GM12873 (cell line): ENCODE measurements around the gene IDUA.

ENCODE experiments used
- TF ChIP-seq, protein P1 (sequence below): IDR thresholded peaks from 2 replicates; pipeline ENCODE4 v1.5.1; 2012; ENCODE audit warnings: low read depth, mild to moderate bottlenecking, moderate library complexity, low read length, control low read depth; ENCODE audit not compliant: insufficient read depth; ENCODE audit errors: missing control alignments

Gene IDUA

DNA sequence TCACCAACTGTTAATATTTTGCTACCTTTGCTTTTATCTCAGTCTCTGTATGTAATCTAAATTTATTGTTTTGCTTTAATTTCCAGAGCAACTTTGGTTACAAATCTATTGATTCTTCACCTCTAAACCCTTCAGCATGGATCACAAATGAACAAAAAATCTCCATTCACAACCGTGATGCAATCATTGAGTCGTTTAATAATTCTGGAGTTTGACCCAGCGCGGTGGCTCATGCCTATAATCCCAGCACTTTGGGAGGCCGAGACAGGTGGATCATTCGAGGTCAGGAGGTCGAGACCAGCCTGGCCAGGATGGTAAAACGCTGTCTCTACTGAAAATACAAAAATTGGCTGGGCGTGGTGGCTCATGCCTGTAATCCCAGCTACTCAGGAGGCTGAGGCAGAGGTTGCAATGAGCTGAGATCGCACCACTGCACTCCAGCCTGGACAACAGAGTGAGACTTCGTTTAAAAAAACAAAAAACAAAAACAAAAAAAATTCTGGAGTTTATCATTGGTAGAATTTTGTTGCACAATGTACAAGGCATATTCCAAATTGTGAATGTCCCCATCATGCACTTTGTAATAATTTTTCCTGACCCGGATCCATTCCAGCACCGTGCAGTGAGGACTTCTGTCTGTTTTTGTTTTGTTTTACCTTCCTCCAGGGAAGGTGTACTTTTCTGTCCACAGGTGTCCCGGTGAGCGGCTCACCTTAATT lies 2.3 kb upstream of the IDUA start:
- TF ChIP-seq, protein P1, sequence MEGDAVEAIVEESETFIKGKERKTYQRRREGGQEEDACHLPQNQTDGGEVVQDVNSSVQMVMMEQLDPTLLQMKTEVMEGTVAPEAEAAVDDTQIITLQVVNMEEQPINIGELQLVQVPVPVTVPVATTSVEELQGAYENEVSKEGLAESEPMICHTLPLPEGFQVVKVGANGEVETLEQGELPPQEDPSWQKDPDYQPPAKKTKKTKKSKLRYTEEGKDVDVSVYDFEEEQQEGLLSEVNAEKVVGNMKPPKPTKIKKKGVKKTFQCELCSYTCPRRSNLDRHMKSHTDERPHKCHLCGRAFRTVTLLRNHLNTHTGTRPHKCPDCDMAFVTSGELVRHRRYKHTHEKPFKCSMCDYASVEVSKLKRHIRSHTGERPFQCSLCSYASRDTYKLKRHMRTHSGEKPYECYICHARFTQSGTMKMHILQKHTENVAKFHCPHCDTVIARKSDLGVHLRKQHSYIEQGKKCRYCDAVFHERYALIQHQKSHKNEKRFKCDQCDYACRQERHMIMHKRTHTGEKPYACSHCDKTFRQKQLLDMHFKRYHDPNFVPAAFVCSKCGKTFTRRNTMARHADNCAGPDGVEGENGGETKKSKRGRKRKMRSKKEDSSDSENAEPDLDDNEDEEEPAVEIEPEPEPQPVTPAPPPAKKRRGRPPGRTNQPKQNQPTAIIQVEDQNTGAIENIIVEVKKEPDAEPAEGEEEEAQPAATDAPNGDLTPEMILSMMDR = no peak

DNA sequence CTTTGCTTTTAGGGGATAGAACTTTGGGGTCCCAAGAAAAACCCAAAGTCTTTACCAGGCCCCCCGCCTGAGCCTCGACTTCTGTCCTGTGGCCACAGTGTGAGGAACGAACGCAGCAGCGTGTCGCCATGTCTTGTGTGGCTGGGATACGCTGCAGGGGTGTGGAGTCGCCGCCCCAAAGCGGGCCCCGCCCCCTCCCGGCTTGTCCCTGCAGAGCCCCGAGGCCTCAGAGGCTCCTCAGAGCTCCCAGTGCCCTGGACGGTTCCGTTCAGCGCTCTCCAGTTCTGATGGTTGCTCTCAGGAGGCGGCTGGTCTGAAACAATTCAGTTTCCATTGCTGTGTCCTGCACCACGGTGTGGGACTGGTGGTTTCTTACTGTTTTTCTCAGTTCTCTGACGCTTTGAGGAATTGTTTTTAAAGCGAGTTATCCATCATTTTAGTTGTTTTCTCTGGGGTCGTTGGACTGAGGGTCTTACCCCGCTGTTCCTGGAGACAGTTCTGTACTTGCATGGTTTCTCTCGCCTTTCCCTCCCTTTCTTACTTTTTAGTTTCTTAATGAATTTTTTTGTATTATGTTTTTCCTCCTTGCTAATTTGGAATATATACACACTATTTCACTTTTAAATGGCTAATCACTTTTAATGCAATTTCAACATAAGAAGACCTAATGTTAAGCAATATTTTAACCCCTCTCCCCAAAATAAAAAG lies 1.6 kb upstream of the IDUA start:
- TF ChIP-seq, protein P1 = no peak

DNA sequence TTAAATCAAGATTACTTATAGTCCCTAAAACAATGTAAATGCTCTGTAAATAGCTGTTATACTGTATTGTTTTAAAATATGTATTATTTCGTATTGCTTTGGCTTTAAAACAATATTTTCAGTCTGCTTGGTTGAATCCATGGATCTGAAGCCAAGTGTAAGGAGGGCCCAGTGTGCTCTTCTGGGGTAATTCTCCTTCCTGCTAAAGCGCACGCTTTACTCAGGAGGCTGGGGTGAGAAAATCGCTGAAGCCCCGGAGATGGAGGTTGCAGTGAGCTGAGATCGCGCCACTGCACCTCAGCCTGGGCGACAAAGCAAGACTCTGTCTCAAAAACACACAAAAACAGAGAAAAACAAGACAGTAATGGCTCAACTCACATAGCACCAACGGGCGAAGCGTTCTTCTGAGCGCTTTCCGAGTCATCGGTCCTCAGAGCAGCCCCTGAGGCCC lies 391 bp upstream of the IDUA start:
- TF ChIP-seq, protein P1 = no peak

DNA sequence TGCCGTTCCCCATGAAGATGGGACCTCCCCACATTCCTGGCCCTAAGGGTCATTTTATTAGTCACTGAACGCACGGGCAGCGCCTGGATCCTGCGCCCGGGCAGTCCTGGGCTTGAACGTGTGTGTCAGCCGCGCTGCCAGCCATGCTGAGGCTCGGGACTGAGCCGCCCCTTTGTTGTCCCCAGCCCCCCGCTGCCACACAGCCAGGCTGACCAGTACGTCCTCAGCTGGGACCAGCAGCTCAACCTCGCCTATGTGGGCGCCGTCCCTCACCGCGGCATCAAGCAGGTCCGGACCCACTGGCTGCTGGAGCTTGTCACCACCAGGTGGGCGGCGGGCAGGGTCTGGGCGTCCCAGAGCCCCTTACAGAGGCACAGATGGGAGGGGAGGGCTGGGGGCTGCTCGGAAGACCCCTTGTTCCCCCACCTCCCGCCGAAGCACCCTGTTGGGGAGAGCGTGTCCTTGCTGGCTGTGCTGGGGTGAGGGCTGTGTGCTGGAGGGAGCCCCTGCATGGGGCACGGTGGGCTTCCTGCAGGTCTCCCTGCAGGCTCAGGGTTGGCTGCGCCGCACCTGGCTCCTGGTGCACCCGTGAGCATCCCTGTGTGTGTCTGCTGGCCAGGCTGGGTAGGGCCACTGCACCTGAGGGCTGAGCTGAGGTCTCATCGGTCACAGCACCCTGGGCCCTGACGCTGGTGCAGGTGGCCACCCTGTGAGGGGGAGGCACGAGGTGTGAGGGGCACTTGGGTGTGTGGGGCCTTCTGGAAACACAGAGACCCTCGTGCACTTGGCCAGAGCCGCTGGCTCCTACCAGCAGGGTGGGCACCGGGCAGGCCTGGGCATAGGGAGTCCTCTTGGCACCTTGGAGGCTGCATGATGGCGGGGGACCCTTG lies 1.0 kb downstream of the IDUA start:
- TF ChIP-seq, protein P1 = no peak

DNA sequence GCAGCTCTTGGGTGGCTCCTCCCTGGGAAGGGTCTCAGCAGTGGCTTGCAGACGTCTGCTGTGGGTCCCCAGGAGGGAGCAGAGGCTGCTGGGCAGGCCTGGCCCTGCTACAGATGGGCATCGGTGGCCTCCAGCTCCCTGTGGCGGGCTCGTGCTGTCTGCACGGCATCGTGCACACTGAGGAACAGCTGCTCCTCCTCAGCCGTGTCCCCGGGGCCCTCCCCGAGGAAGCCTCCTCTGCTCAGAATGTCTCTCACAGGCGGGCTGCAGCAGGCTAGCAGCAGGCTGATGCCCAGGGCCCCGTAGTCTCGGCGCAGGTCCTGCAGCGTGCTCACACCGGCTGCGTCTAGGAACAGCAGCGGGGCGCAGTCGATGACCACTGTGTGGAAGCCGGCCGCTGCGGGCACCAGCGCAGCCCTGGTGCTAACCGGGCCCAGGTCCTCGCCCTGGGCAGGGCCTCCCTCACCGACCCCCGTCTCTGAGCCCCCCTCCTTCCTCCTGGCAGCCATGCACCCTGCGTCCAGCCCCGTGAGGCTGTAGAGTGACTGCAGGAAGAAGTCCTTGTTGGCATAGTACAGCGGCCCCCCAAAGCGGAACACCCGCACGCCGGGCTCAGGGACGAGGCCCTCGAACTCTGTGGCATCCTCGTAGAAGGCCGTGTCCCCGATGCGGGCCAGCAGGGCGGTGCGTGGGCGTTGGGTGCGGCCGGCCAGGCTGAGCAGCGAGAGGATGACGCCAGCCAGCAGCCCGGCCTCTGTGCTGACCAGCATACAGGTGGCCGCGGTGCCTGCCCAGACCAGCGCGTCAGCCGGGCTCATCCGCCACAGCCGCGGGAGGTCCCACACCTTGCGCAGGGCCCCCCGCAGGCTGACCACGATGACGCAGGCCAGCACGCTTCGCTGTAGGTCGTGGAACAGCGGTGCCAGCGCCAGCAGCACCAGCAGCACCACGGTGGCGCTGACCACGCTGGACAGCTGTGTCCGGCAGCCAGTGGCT lies 2.2 kb downstream of the IDUA start:
- TF ChIP-seq, protein P1 = no peak

DNA sequence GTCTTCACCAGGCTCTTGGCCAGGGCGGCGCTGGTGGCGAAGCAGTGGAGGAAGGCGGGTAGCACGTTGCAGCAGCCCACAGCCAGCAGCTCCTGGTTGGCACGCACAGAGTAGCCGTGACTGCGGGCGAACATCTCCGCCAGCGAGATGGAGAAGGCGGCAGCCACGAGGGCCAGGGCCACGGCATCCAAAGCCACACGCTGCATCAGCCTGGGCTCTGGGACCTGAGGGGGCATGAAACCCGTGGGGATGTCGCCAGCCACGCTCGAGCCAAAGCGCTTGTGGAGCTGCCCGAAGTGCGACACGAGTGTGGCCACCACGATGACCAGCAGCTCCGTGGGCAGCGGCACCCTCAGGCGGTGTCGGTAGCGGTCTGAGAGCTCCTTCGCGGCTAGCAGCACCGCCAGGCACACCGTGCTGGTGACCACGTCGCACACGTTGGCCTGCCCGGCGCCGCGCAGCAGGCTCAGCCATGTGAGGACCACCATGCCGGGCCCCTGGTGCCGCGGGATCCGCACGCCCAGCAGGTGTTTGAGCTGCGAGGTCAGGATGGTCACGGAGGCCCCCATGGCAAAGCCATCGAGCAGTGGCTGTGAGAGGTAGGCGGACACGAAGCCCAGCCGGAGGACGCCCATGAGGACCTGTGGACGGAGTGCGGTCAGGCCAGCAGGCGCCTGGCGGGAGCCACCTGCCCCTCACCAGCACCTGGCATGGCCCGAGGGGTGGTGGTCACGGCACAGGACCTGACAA lies 3.1 kb downstream of the IDUA start:
- TF ChIP-seq, protein P1 = no peak
